Nephron (organoid): ENCODE results near the gene TDP1.

ENCODE experiments used
- H3K27ac Mint-ChIP-seq, 3 experiments: 2 replicates each; pipeline ENCODE4 v1.8.0; 2020; ENCODE audit warnings: mixed read lengths in 3 of 3, mild to moderate bottlenecking in 2 of 3, moderate library complexity in 1 of 3
- H3K27me3 Mint-ChIP-seq: 2 replicates; pipeline ENCODE4 v1.8.0; 2021; ENCODE audit warnings: low read depth, mild to moderate bottlenecking, moderate library complexity, mixed read lengths
- H3K36me3 Mint-ChIP-seq: 2 replicates; pipeline ENCODE4 v1.8.0; 2020; ENCODE audit warnings: low read depth, mixed read lengths
- H3K4me1 Mint-ChIP-seq: 2 replicates; pipeline ENCODE4 v1.8.0; 2020; ENCODE audit warnings: mixed read lengths
- H3K4me3 Mint-ChIP-seq, 3 experiments: 2 replicates each; pipeline ENCODE4 v1.8.0; 2020; ENCODE audit warnings: mild to moderate bottlenecking in 3 of 3, mixed read lengths in 3 of 3, moderate library complexity in 2 of 3
- H3K9me3 Mint-ChIP-seq: 2 replicates; pipeline ENCODE4 v1.8.0; 2020; ENCODE audit warnings: mixed read lengths
- TF ChIP-seq, protein P1 (sequence below), 3 experiments: fragments of 200-600 bp; sonication (generic); IDR thresholded peaks; one replicate each; pipeline ENCODE4 v1.5.0; 2021; ENCODE audit warnings: antibody characterized with exemption in 3 of 3; ENCODE audit not compliant: unreplicated experiment in 3 of 3

Gene TDP1

DNA sequence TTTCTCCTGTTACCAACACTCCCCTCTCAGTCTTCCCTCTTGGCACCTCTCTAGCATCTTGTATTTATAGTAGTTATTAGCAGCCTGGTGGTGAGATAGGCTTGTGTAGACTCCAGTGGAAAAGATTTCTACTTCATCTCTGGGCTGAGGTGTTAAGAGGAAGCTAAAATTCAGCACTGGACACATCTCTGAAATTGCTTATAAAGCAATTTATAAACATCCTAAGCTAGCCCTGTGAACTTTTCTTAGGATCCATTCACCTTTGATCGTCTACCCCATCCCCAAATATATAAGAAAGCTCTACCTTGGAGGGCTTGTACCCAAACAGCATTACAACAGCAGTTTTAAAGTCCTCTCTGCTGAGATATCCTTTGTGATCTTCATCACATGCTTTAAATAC is 2.1 kb upstream of the TDP1 start:
- no peaks in the 10 kb centered on the region for H3K27me3 Mint-ChIP-seq
- H3K9me3 Mint-ChIP-seq, result no peaks in the 10 kb centered on the region
- peaks cover 34% of the 10 kb centered on the region for H3K4me1 Mint-ChIP-seq
- H3K36me3 Mint-ChIP-seq, result peaks cover 27% of the 10 kb centered on the region
- peak overlapping the region; percentile 28 to 97 (median 87) for H3K27ac Mint-ChIP-seq
- TF ChIP-seq, protein P1, sequence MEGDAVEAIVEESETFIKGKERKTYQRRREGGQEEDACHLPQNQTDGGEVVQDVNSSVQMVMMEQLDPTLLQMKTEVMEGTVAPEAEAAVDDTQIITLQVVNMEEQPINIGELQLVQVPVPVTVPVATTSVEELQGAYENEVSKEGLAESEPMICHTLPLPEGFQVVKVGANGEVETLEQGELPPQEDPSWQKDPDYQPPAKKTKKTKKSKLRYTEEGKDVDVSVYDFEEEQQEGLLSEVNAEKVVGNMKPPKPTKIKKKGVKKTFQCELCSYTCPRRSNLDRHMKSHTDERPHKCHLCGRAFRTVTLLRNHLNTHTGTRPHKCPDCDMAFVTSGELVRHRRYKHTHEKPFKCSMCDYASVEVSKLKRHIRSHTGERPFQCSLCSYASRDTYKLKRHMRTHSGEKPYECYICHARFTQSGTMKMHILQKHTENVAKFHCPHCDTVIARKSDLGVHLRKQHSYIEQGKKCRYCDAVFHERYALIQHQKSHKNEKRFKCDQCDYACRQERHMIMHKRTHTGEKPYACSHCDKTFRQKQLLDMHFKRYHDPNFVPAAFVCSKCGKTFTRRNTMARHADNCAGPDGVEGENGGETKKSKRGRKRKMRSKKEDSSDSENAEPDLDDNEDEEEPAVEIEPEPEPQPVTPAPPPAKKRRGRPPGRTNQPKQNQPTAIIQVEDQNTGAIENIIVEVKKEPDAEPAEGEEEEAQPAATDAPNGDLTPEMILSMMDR (IDR thresholded peaks at IDR 0.05; ENCODE audit: unreplicated experiment in 3 of 3), result no peak
- peak overlapping the region; percentile 94 to 97 (median 97) for H3K4me3 Mint-ChIP-seq

DNA sequence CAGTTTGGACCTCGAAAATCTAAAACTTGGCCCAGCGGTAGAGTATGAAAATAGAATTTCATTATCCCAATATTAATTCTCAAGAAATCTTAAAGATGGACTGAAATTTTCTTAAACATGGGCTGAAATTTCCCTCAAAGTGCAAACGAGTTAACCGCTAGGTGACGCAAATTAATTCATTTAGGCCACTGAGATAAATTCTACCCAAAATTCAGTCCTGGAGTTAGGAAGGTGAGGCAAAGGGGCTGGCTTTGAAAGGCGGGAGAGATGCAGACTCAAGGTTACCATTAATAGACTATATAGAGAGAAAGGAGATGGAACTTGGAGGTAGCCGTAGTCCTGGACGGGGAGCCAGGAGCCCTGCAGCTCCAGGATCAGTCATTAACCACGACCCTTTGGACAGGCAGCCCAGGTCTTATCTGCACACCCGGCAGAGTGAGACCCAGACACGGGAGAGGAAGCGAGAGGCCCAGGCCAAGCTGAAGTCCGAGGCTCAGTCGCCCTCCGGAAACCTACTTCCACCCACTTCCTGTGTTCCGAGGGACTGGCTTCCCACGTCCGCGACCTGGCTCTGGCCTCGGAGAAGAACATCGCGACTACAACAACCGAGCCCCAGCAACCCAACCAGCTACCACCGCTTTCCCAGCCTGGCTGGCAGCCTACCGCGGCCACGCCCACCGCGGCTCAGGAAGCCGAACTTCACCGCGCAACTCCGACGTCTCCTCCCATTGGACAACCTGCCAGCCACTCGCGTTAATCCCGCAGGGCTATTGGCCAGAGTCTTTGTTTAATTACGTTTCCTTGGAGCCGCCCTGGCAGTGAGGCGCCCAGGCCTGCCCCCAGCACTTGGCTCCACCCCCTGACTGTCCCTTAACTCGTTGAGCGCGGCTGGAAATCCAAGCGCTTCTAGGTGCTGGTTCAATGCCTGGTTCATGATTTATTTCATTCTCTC is 1.4 kb upstream of the TDP1 start, which contains the start of gene EFCAB11:
TSS of gene EFCAB11 (minus strand) at position 661 of the 952 bp plus-strand sequence. CDS start at position 591, 70 bp downstream.
- H3K27ac Mint-ChIP-seq, result peak within 1 kb of the TSS; percentile 87 to 97 (median 95)
- peaks cover 34% of the 10 kb centered on the region for H3K4me1 Mint-ChIP-seq
- TF ChIP-seq, protein P1 (IDR thresholded peaks at IDR 0.05; ENCODE audit: unreplicated experiment in 3 of 3), result peak in 1 of 3 experiments; percentile 11
- H3K27me3 Mint-ChIP-seq, result no peaks in the 10 kb centered on the region
- peak within 1 kb of the TSS; percentile 94 to 97 (median 97) for H3K4me3 Mint-ChIP-seq
- H3K36me3 Mint-ChIP-seq, result peaks cover 22% of the 10 kb centered on the region
- H3K9me3 Mint-ChIP-seq, result no peaks in the 10 kb centered on the region

DNA sequence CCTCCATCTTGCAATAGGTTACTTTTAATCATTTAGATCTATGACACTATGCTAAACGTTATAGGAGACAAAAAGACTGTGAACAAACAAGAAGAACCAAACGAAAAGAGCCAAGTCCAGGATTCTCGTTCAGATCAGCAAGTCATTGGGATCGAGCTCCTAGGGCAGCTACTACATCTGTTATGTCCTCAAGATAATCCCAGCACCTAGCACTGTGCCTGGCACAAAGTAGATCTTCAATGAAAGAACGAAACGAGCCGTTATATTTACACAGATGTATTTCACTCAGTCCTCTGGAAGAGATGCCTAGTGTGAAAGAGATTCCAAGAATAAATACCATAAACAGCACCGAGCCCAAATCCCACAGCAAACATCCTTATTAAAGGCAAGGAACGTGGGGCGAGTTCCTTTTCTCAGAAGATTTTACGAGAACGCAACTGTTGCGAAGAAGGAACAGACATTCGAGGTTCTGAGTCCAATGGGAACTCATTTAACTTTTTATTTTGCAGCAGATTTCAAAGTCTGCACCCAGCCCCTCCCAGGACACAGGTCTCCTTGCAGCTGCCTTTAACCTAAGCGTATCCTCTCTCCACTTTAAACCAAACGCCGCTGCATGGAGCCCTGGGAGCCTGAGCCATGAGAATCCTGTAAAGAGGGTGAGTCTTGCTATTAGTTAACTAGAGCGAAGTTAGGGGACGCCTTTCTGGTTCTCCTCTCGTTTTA is 544 bp upstream of the TDP1 start:
- TF ChIP-seq, protein P1 (IDR thresholded peaks at IDR 0.05; ENCODE audit: unreplicated experiment in 3 of 3), result no peak
- Mint-ChIP-seq H3K27ac (peak overlapping the region; percentile 87 to 97 (median 95)), H3K4me1 (peaks cover 34% of the 10 kb centered on the region), H3K27me3 (no peaks in the 10 kb centered on the region), H3K36me3 (peaks cover 14% of the 10 kb centered on the region), H3K4me3 (peak overlapping the region; percentile 94 to 97 (median 97)), H3K9me3 (no peaks in the 10 kb centered on the region)

DNA sequence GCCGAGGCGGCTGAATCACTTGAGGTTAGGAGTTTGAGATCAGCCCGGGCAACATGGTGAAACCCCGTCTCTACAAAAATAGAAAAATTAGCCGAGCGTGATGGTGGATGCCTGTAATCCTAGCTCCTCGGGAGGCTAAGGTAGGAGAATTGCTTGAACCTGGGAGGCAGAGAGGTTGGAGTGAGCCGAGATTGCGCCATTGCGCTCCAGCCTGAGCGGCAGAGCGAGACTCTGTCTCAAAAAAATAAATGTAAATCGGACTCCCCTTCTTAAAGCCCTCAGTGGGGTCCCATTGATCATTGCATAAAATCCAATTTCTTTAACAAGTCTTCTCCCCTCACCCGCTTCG is 908 bp downstream of the TDP1 start:
- Mint-ChIP-seq H3K4me3 (peak overlapping the region; percentile 90 to 97 (median 97)), H3K36me3 (peaks cover 9% of the 10 kb centered on the region), H3K4me1 (peaks cover 34% of the 10 kb centered on the region), H3K27me3 (no peaks in the 10 kb centered on the region), H3K27ac (peak overlapping the region; percentile 45 to 98 (median 97)), H3K9me3 (no peaks in the 10 kb centered on the region)
- TF ChIP-seq, protein P1 (IDR thresholded peaks at IDR 0.05; ENCODE audit: unreplicated experiment in 3 of 3), result no peak

DNA sequence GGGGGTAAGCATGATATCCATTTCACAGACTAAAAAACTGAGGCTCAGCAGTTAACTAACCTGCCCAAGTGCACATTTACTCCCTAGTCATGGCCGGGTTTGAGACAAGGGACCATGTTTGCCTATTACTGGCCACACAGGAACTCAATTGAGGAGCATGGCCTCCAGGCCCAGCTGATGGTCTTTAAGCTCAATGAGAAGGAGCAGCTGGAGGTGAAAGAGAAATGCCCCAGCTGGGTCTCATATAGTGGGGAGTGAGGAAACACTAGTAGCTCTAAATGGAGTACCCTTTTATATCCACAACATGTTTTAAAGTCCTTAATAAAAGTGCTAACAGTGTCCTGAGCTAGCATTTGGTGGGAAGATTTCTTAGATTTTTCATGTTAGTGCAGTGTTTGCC is 1.6 kb downstream of the TDP1 start:
- peak overlapping the region; percentile 90 to 97 (median 97) for H3K4me3 Mint-ChIP-seq
- H3K9me3 Mint-ChIP-seq, result no peaks in the 10 kb centered on the region
- H3K27ac Mint-ChIP-seq, result peak overlapping the region; percentile 45 to 98 (median 97)
- H3K4me1 Mint-ChIP-seq, result peaks cover 34% of the 10 kb centered on the region
- H3K36me3 Mint-ChIP-seq, result peaks cover 9% of the 10 kb centered on the region
- TF ChIP-seq, protein P1 (IDR thresholded peaks at IDR 0.05; ENCODE audit: unreplicated experiment in 3 of 3), result no peak
- no peaks in the 10 kb centered on the region for H3K27me3 Mint-ChIP-seq
